Kidney (tissue), 14 donors: Measurements from ENCODE around the gene WFIKKN2. TPM values are rescaled to one million over a fixed set of nuclear protein-coding genes. Genes with fewer than 3 reads are reported as not detected.

Experiments used
- DNase-seq, 5 donors: peaks; one replicate each; pipeline ENCODE4 v3.0.0-alpha.2; 2013 to 2020
- FAIRE-seq: peaks from 2 replicates; lab custom pipeline; 2012; peaks lifted over from hg19 to GRCh38; lab: Jason Lieb, UNC
- H3K27ac ChIP-seq, 2 donors: one replicate each; pipeline ENCODE4 v1.7.0; 2013; ENCODE audit warnings: low read depth in 2 of 2, low read length in 2 of 2, inconsistent platforms in 1 of 2
- H3K27me3 ChIP-seq: one replicate; pipeline ENCODE4 v1.7.1; 2013; ENCODE audit warnings: low read length, inconsistent platforms; ENCODE audit not compliant: control insufficient read depth, insufficient read depth
- H3K36me3 ChIP-seq, 3 donors: one replicate each; pipeline versions ENCODE4 v1.7.0 to v1.7.1; 2013; ENCODE audit warnings: low read length in 3 of 3, control low read depth in 1 of 3, inconsistent platforms in 1 of 3; ENCODE audit not compliant: insufficient read depth in 3 of 3, control insufficient read depth in 2 of 3
- H3K4me1 ChIP-seq, 3 donors: one replicate each; pipeline versions ENCODE4 v1.7.0 to v1.7.1; 2013; ENCODE audit warnings: low read length in 3 of 3, inconsistent platforms in 1 of 3, low read depth in 1 of 3; ENCODE audit not compliant: control insufficient read depth in 2 of 3, insufficient read depth in 2 of 3
- H3K4me3 ChIP-seq, 3 donors: one replicate each; pipeline versions ENCODE4 v1.7.0 to v1.8.1; 2013; ENCODE audit warnings: low read length in 3 of 3, control low read depth in 1 of 3, inconsistent platforms in 1 of 3
- H3K9ac ChIP-seq, 3 donors: one replicate each; pipeline versions ENCODE4 v1.7.0 to v1.7.1; 2013; ENCODE audit warnings: low read length in 3 of 3, control low read depth in 1 of 3, inconsistent platforms in 1 of 3
- H3K9me3 ChIP-seq, 3 donors: one replicate each; pipeline versions ENCODE4 v1.7.0 to v1.7.1; 2013; ENCODE audit warnings: low read length in 3 of 3, control low read depth in 1 of 3, inconsistent platforms in 1 of 3; ENCODE audit not compliant: control insufficient read depth in 2 of 3, insufficient read depth in 1 of 3
- intact Hi-C: fragments of 100-400 bp; cut with DNase I; formaldehyde crosslinking; loops from one replicate; pipeline ENCODE4 v1.11.1; 2022
- polyA plus RNA-seq: library from polyadenylated mRNA; stranded (reverse); fragments of 350-450 nt; fragmentation: Illumina TruSeq; extraction: RNeasy Lipid Tissue Mini Kit (QIAGEN cat#74804); gene quantifications from one replicate; pipeline ENCODE4 v1.2.3, GENCODE V29; 2014; ENCODE audit warnings: low read depth, low replicate concordance; ENCODE audit not compliant: insufficient read depth
- total RNA-seq: library from RNA; stranded (reverse); fragmentation: NEBNext Ultra II Directional; extraction: Animal tissue kit (Norgen Biotek cat#: 25700); gene quantifications from one replicate; pipeline ENCODE4 v1.2.1, GENCODE V29; 2021
- TF ChIP-seq, protein P1 (sequence below): IDR thresholded peaks from 3 replicates; pipeline ENCODE4 v1.5.1; 2012; ENCODE audit warnings: mild to moderate bottlenecking, moderate library complexity, borderline replicate concordance; ENCODE audit not compliant: insufficient read depth; ENCODE audit errors: extremely low read depth
- donor health status: control.
- donor health status: control.
- donor health status: control.
- donor health status: control.
- donor health status: control.
- donor health status: DM: yes; HTN: yes; CAD: no.
- donor health status: Normal renal cell carcinoma (clear cell type).

WFIKKN2 gene
- total and polyA plus RNA-seq, 2 donors from 2014 or later = 0.09 TPM; not detected in 1

DNA sequence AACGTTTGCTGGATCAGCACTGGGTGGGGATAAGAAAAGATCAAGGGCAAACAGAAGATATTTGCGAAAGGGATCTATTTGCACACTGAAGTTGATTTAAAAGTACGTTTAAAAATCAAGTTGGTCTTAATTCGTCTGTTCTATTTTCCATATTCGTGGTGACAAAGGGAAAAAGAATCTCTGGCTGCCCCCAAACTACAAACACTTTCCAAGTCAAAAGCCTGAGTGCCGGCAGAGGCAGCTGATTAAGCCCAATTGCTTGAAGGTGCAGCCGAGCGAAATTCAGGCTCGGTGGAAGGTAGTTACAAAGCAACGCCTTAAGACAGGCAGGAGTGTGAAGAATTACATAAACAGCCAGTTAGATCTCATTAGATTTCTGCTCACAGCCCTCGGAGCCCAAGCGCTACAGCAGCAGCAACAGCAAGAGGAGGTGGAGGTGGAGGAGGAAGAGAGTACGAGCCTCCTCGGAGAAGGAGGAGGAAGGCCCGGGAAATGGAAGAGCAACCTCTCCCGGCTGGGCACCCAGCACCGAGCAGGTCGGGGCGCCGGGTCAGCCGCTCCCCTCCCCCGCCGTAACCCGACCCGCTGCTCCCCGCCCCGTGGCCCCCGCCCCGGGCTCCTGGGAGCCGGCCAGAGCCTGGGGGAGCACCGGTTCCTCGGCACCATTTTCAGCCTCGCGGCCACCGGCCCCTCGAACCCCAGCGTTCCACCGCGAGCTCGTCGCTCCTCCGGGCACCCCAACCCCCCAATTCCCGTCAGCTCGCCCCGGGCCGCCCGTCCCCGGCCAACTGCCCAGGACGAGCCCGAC is 29.9 kb downstream of the WFIKKN2 start:
- H3K27me3 ChIP-seq = no peaks in the 10 kb centered on the region
- peaks cover 0 to 12% (median 7%) of the 10 kb centered on the region in 3 donors for H3K4me1 ChIP-seq
- intact Hi-C loops = no loop called here
- peaks cover 2 to 24% (median 16%) of the 10 kb centered on the region in 3 donors for H3K36me3 ChIP-seq
- TF ChIP-seq, protein P1, sequence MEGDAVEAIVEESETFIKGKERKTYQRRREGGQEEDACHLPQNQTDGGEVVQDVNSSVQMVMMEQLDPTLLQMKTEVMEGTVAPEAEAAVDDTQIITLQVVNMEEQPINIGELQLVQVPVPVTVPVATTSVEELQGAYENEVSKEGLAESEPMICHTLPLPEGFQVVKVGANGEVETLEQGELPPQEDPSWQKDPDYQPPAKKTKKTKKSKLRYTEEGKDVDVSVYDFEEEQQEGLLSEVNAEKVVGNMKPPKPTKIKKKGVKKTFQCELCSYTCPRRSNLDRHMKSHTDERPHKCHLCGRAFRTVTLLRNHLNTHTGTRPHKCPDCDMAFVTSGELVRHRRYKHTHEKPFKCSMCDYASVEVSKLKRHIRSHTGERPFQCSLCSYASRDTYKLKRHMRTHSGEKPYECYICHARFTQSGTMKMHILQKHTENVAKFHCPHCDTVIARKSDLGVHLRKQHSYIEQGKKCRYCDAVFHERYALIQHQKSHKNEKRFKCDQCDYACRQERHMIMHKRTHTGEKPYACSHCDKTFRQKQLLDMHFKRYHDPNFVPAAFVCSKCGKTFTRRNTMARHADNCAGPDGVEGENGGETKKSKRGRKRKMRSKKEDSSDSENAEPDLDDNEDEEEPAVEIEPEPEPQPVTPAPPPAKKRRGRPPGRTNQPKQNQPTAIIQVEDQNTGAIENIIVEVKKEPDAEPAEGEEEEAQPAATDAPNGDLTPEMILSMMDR = no peak
- H3K4me3 ChIP-seq = peak overlapping the region; percentile 95 to 100 (median 99)
- no peaks in the 10 kb centered on the region for H3K9me3 ChIP-seq
- H3K27ac ChIP-seq = peak overlapping the region; percentile 98 to 100
- H3K9ac ChIP-seq = peak overlapping the region; percentile 97 to 99 (median 98)
- DNase-seq = peak; percentile 66 to 89 (median 77)
- FAIRE-seq = no peak

DNA sequence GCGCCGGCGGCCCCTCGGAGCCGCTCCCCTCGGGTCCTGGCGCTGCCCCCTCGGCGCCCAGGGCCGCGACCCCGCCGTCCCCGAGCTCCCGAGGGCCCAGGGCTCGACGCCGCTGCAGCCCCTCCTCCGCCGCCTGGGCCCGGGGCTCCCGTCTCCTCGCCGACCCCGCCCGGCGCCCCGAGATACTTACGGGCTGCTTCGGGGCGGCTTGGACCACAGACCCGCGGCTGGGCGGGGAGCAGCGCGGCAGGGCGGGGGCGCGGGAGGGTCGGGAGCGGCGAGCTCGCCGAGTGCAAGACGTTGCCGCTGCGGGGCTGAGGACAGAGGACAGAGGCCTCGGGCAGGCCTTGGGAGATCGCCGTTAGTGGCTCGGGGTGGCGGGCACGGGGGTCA is 30.5 kb downstream of the WFIKKN2 start:
- intact Hi-C loops = no loop called here
- Histone ChIP-seq H3K9ac (peak overlapping the region in 2 of 3 donors; percentile 98 to 99), H3K4me1 (peaks cover 0 to 12% (median 7%) of the 10 kb centered on the region in 3 donors), H3K27me3 (no peaks in the 10 kb centered on the region), H3K9me3 (no peaks in the 10 kb centered on the region), H3K36me3 (peaks cover 2 to 23% (median 16%) of the 10 kb centered on the region in 3 donors), H3K27ac (peak overlapping the region; percentile 98 to 100), H3K4me3 (peak overlapping the region; percentile 59 to 100 (median 99))
- TF ChIP-seq, protein P1 = no peak
- no peak for DNase-seq
- FAIRE-seq = no peak

DNA sequence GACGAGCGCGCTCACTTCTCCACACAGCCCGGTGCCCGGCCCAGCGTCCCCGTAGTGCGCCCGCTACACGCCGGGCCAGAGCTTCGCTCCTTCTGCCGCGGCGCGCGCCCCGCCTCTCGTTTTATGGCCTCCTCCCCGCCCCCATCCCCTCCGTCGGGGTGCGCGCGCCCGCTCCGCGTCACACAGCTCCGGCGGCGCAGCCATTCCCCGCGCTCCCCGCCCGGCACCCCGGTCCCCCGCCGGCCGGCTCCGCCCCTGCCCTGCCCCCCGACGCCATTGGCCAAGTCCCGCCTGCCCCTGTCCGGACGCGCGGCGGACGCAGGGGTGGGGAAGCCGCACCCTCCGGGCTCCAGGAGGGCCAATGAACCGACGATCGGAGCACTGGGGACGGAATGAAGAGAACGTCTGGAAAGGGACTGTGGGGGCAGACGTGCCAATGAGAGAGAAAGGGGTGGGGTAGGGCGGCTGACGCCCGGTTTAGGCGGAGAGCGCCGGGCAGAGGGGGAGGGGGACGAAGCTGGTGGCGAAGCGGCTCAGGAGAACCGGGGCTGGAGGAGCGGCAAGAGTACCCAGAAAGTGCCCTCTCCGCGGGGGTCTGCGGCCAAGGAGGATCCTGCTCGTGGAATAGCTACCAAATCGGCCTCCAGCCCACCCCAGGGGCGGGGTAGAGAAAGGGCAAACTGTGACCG is 31.0 kb downstream of the WFIKKN2 start, which contains the start of gene TOB1:
Gene TOB1 (minus strand): TSS at position 94 of the 689 bp plus-strand sequence. CDS start 2,337 bp downstream, outside the sequence.
- peak; percentile 97 to 100 (median 99) for DNase-seq
- Histone ChIP-seq H3K9me3 (no peaks in the 10 kb centered on the region), H3K9ac (peak within 1 kb of the TSS; percentile 97 to 100 (median 99)), H3K36me3 (peaks cover 2 to 17% (median 14%) of the 10 kb centered on the region in 3 donors), H3K27ac (peak within 1 kb of the TSS; percentile 99 to 100), H3K4me3 (peak within 1 kb of the TSS; percentile 95 to 100 (median 99)), H3K4me1 (peaks cover 0 to 7% (median 6%) of the 10 kb centered on the region in 3 donors), H3K27me3 (no peaks in the 10 kb centered on the region)
- FAIRE-seq = no peak
- intact Hi-C loops = no loop called here
- TF ChIP-seq, protein P1 = no peak
